HepG2 (cell line): ENCODE measurements around the gene NYNRIN. TPM values are rescaled to one million over a fixed set of nuclear protein-coding genes. Genes with fewer than 3 reads are reported as not detected.

Experiments used
- ATF1 ChIP-seq: IDR thresholded peaks from 2 replicates; pipeline ENCODE4 v1.6.1; 2016; ENCODE audit warnings: mild to moderate bottlenecking, control low read depth
- FOXP4 ChIP-seq: sonication (generic); formaldehyde crosslinking; IDR thresholded peaks from 2 replicates; pipeline ENCODE4 v1.4.0; 2020; ENCODE audit warnings: missing genetic modification reagents
- HNF4A ChIP-seq: sonication (generic); formaldehyde crosslinking; IDR thresholded peaks from 2 replicates; pipeline ENCODE4 v1.4.0; 2020; ENCODE audit warnings: missing genetic modification reagents
- IKZF4 ChIP-seq: sonication (generic); formaldehyde crosslinking; IDR thresholded peaks from 2 replicates; pipeline ENCODE4 v1.5.1; 2020; ENCODE audit warnings: borderline replicate concordance, mild to moderate bottlenecking, low read depth, missing genetic modification reagents; ENCODE audit errors: not compliant biosample characterization
- KDM1A ChIP-seq: IDR thresholded peaks from 2 replicates; pipeline ENCODE4 v1.6.1; 2016; ENCODE audit warnings: missing compliant biosample characterization
- MTF1 ChIP-seq: sonication (generic); formaldehyde crosslinking; IDR thresholded peaks from 2 replicates; pipeline ENCODE4 v1.5.0; 2020; ENCODE audit warnings: missing genetic modification reagents
- NFRKB ChIP-seq: fragments of 450-650 bp; IDR thresholded peaks from 2 replicates; pipeline ENCODE4 v1.6.1; 2017
- PAF1 ChIP-seq: IDR thresholded peaks from 2 replicates; pipeline ENCODE4 v1.6.1; 2016; ENCODE audit warnings: missing genetic modification reagents, missing compliant biosample characterization
- SATB2 ChIP-seq: sonication (generic); formaldehyde crosslinking; IDR thresholded peaks from 2 replicates; pipeline ENCODE4 v1.5.0; 2020; ENCODE audit warnings: missing genetic modification reagents
- TGIF2 ChIP-seq: IDR thresholded peaks from 2 replicates; pipeline ENCODE4 v1.6.1; 2016; ENCODE audit warnings: control low read depth, missing compliant biosample characterization
- ZFP90 ChIP-seq: sonication (generic); formaldehyde crosslinking; IDR thresholded peaks from 2 replicates; pipeline ENCODE4 v1.8.0; 2022; ENCODE audit warnings: missing genetic modification reagents, mild to moderate bottlenecking, inconsistent platforms, borderline replicate concordance
- ZFP91 ChIP-seq: sonication (generic); formaldehyde crosslinking; IDR thresholded peaks from 2 replicates; pipeline ENCODE4 v1.9.0; 2022; ENCODE audit warnings: missing genetic modification reagents, mild to moderate bottlenecking, borderline replicate concordance
- ZIK1 ChIP-seq: sonication (generic); formaldehyde crosslinking; IDR thresholded peaks from 2 replicates; pipeline ENCODE4 v1.5.0; 2020; ENCODE audit warnings: mild to moderate bottlenecking, low read depth, missing genetic modification reagents, borderline replicate concordance
- ZNF136 ChIP-seq: sonication (generic); formaldehyde crosslinking; IDR thresholded peaks from 2 replicates; pipeline ENCODE4 v1.8.1; 2022; ENCODE audit warnings: low read depth, mild to moderate bottlenecking, moderate library complexity, missing genetic modification reagents
- ZNF34 ChIP-seq: sonication (generic); formaldehyde crosslinking; IDR thresholded peaks from 2 replicates; pipeline ENCODE4 v1.4.0; 2020; ENCODE audit warnings: mild to moderate bottlenecking, missing genetic modification reagents, borderline replicate concordance
- ZNF510 ChIP-seq: sonication (generic); formaldehyde crosslinking; IDR thresholded peaks from 2 replicates; pipeline ENCODE4 v1.4.0; 2020; ENCODE audit warnings: low read depth, mild to moderate bottlenecking, missing genetic modification reagents
- ZNF567 ChIP-seq: sonication (generic); formaldehyde crosslinking; IDR thresholded peaks from 2 replicates; pipeline ENCODE4 v1.8.1; 2023; ENCODE audit warnings: mild to moderate bottlenecking, missing genetic modification reagents, borderline replicate concordance
- ZNF720 ChIP-seq: sonication (generic); formaldehyde crosslinking; IDR thresholded peaks from 2 replicates; pipeline ENCODE4 v1.4.0; 2020; ENCODE audit warnings: missing genetic modification reagents
- ZNF850 ChIP-seq: sonication (generic); formaldehyde crosslinking; conservative IDR thresholded peaks from 2 replicates; pipeline ENCODE4 v1.9.0; 2021; ENCODE audit warnings: mild to moderate bottlenecking, missing genetic modification reagents
- polyA plus RNA-seq, 8 experiments: library from polyadenylated mRNA; depleted of rRNA in 3 of 8; stranded (reverse) in 7 of 8; unstranded in 1 of 8; fragments of >200 nt; fragmentation: Illumina TruSeq in 4 of 8; extraction: Trizol in 4 of 8; gene quantifications; 2 replicates each; pipeline versions ENCODE4 v1.2.1 to v1.2.3, GENCODE V29; 2011 to 2016; ENCODE audit warnings: low read depth in 4 of 8, missing spikeins in 1 of 8, mixed read lengths in 1 of 8; ENCODE audit not compliant: insufficient read depth in 1 of 8
- total RNA-seq, 5 experiments: library from RNA; depleted of rRNA; stranded (reverse); fragments of >200 nt; fragmentation: Illumina TruSeq; extraction: Trizol; gene quantifications; 2 replicates each; pipeline ENCODE4 v1.2.3, GENCODE V29; 2016; ENCODE audit warnings: low read depth in 1 of 5
- TF ChIP-seq, protein P1 (sequence below): sonication (generic); formaldehyde crosslinking; IDR thresholded peaks from 2 replicates; pipeline ENCODE4 v1.4.0; 2020; ENCODE audit warnings: missing genetic modification reagents
- TF ChIP-seq, protein P2 (sequence below): sonication (generic); formaldehyde crosslinking; IDR thresholded peaks from 2 replicates; pipeline ENCODE4 v1.4.0; 2020; ENCODE audit warnings: missing genetic modification reagents, borderline replicate concordance

The NYNRIN gene
- total and polyA plus RNA-seq, 2 of the 13 experiments (the other 11 are each of a cell fraction or from before 2014, with no cell fraction given) = 0.63 to 1.1 TPM

DNA sequence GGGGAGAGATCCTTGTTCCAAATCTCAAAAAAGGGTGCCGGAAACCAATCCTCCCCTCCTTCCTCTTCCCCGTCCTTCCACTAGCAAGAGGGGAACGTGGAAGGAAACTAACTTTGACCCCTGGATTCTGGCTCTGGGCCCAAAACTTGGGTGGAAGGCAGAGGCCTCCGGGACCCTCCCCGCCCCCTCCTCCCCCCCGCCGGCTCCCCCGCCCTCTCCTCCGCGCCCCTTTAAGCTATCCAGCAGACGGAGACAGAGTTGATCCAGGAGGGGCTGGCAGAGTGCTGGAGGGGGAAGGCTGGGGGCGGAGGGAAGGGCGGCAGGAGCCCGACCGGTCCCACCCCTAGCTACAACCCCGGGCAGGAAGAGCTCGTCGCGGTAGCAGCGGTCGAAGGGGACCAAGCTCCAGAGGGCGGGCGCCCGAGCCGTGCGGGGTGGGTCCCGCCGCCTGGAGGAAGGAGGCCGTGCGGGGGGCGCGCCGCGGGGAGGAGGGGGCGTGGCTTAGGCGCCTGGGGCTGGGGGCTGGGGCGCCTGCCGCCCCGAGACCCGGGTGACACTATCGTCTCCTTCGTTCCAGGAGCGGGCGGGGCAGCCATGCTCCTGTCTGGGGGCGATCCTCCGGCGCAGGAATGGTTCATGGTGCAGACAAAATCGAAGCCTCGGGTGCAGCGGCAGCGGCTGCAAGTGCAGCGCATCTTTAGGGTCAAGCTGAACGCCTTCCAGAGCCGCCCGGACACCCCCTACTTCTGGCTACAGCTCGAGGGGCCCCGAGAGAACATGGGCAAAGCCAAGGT lies at the start of gene NYNRIN (continued):
- TF ChIP-seq TGIF2 (CRISPR knock-in tag) = no peak
- 0 out of 2 replicates have a peak, but pooled peaks have one; percentile 66 for TF ChIP-seq ZFP91 (CRISPR knock-in tag)
- no peak for TF ChIP-seq SATB2 (CRISPR knock-in tag)
- no peak for TF ChIP-seq PAF1 (CRISPR knock-in tag)
- no peak for TF ChIP-seq ZNF850 (CRISPR knock-in tag)
- TF ChIP-seq, protein P1, sequence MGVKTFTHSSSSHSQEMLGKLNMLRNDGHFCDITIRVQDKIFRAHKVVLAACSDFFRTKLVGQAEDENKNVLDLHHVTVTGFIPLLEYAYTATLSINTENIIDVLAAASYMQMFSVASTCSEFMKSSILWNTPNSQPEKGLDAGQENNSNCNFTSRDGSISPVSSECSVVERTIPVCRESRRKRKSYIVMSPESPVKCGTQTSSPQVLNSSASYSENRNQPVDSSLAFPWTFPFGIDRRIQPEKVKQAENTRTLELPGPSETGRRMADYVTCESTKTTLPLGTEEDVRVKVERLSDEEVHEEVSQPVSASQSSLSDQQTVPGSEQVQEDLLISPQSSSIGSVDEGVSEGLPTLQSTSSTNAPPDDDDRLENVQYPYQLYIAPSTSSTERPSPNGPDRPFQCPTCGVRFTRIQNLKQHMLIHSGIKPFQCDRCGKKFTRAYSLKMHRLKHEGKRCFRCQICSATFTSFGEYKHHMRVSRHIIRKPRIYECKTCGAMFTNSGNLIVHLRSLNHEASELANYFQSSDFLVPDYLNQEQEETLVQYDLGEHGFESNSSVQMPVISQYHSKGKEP (CRISPR knock-in tag) = no peak
- TF ChIP-seq ZNF136 (CRISPR knock-in tag) = no peak
- no peak for TF ChIP-seq NFRKB
- no peak for TF ChIP-seq MTF1 (CRISPR knock-in tag)
- TF ChIP-seq ZNF720 (CRISPR knock-in tag) = no peak
- no peak for TF ChIP-seq IKZF4 (CRISPR knock-in tag)
- TF ChIP-seq KDM1A (CRISPR knock-in tag) = no peak
- no peak for TF ChIP-seq FOXP4 (CRISPR knock-in tag)
- no peak; the same call in 1 of the 2 replicates for TF ChIP-seq ZIK1
- TF ChIP-seq ATF1 (CRISPR knock-in tag) = no peak
- TF ChIP-seq, protein P2, sequence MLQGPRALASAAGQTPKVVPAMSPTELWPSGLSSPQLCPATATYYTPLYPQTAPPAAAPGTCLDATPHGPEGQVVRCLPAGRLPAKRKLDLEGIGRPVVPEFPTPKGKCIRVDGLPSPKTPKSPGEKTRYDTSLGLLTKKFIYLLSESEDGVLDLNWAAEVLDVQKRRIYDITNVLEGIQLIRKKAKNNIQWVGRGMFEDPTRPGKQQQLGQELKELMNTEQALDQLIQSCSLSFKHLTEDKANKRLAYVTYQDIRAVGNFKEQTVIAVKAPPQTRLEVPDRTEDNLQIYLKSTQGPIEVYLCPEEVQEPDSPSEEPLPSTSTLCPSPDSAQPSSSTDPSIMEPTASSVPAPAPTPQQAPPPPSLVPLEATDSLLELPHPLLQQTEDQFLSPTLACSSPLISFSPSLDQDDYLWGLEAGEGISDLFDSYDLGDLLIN = no peak
- no peak for TF ChIP-seq ZFP90 (CRISPR knock-in tag)
- TF ChIP-seq ZNF567 (CRISPR knock-in tag) = 0 out of 2 replicates have a peak, but pooled peaks have one; percentile 82
- TF ChIP-seq ZNF510 (CRISPR knock-in tag) = 0 out of 2 replicates have a peak, but pooled peaks have one; percentile 49
- peak; percentile 2; the same call in 1 of the 2 replicates for TF ChIP-seq HNF4A (CRISPR knock-in tag)
- no peak for TF ChIP-seq ZNF34 (CRISPR knock-in tag)
